Neural progenitor cell (in vitro differentiated cells): Measurements from ENCODE around the gene DGKD. TPM values are rescaled to one million over a fixed set of nuclear protein-coding genes. Genes with fewer than 3 reads are reported as not detected.

ENCODE experiments used
- DNase-seq: peaks from one replicate; pipeline ENCODE4 v3.0.0-alpha.2; 2016; ENCODE audit warnings: low spot score
- H2AFZ ChIP-seq: fragments of 200-600 bp; sonication (generic); replicated peaks from 2 replicates; pipeline ENCODE4 v1.6.1; 2016; ENCODE audit warnings: antibody characterized with exemption
- H3F3A ChIP-seq: fragments of 200-600 bp; sonication (generic); 2 replicates; pipeline ENCODE4 v1.6.1; 2016; ENCODE audit warnings: antibody characterized with exemption, low read depth
- H3K27ac ChIP-seq: fragments of 200-600 bp; sonication (generic); 2 replicates; pipeline ENCODE4 v1.5.1; 2016; ENCODE audit warnings: mild to moderate bottlenecking
- H3K27me3 ChIP-seq: fragments of 200-600 bp; sonication (generic); 2 replicates; pipeline ENCODE4 v1.6.1; 2016; ENCODE audit warnings: mild to moderate bottlenecking, moderate library complexity
- H3K36me3 ChIP-seq: fragments of 200-600 bp; sonication (generic); 2 replicates; pipeline ENCODE4 v1.5.1; 2016
- H3K4me1 ChIP-seq: fragments of 200-600 bp; sonication (generic); 2 replicates; pipeline ENCODE4 v1.6.1; 2016; ENCODE audit warnings: mixed run types
- H3K4me2 ChIP-seq: fragments of 200-600 bp; sonication (generic); 2 replicates; pipeline ENCODE4 v1.6.1; 2016
- H3K4me3 ChIP-seq: fragments of 200-600 bp; sonication (generic); 2 replicates; pipeline ENCODE4 v1.5.1; 2016
- H3K79me2 ChIP-seq: fragments of 200-600 bp; sonication (generic); 2 replicates; pipeline ENCODE4 v1.6.1; 2016; ENCODE audit warnings: low read depth
- H3K9ac ChIP-seq: fragments of 200-600 bp; sonication (generic); 2 replicates; pipeline ENCODE4 v1.6.1; 2016
- H3K9me3 ChIP-seq: fragments of 200-600 bp; sonication (generic); 2 replicates; pipeline ENCODE4 v1.5.1; 2016; ENCODE audit warnings: low read depth
- H4K20me1 ChIP-seq: fragments of 200-600 bp; sonication (generic); 2 replicates; pipeline ENCODE4 v1.6.1; 2016; ENCODE audit warnings: low read depth
- H3K27ac Mint-ChIP-seq: 3 replicates; pipeline ENCODE4 v1.8.0; 2021; ENCODE audit warnings: mixed read lengths
- H3K27me3 Mint-ChIP-seq: 2 replicates; pipeline ENCODE4 v1.8.0; 2022; ENCODE audit warnings: low read depth, mild to moderate bottlenecking, inconsistent platforms, moderate library complexity, mixed read lengths; ENCODE audit not compliant: insufficient read depth
- H3K36me3 Mint-ChIP-seq: 3 replicates; pipeline ENCODE4 v1.8.0; 2021; ENCODE audit warnings: mixed read lengths
- H3K4me1 Mint-ChIP-seq: 3 replicates; pipeline ENCODE4 v1.8.0; 2021; ENCODE audit warnings: mixed read lengths
- H3K4me3 Mint-ChIP-seq: 3 replicates; pipeline ENCODE4 v1.8.0; 2021; ENCODE audit warnings: mild to moderate bottlenecking, moderate library complexity, mixed read lengths
- H3K9me3 Mint-ChIP-seq: 3 replicates; pipeline ENCODE4 v1.8.0; 2020; ENCODE audit warnings: mixed read lengths
- EZH2 ChIP-seq: fragments of 200-600 bp; sonication (generic); IDR thresholded peaks from 2 replicates; pipeline ENCODE4 v1.6.1; 2017; ENCODE audit warnings: antibody characterized with exemption, mild to moderate bottlenecking, moderate library complexity
- EZH2phosphoT487 ChIP-seq: fragments of 200-600 bp; sonication (generic); IDR thresholded peaks from 2 replicates; pipeline ENCODE4 v1.6.1; 2017; ENCODE audit warnings: antibody characterized with exemption
- total RNA-seq: library from RNA; depleted of rRNA; stranded (reverse); fragments of >200 nt; gene quantifications from 2 replicates; pipeline ENCODE4 v1.2.3, GENCODE V29; 2015; ENCODE audit warnings: low replicate concordance
- TF ChIP-seq, protein P1 (sequence below): fragments of 200-600 bp; sonication (generic); IDR thresholded peaks from 2 replicates; pipeline ENCODE4 v1.5.1; 2017; ENCODE audit warnings: antibody characterized with exemption, mild to moderate bottlenecking

DGKD gene
- total RNA-seq, 1 donor from 2014 or later = 10.9 TPM

DNA sequence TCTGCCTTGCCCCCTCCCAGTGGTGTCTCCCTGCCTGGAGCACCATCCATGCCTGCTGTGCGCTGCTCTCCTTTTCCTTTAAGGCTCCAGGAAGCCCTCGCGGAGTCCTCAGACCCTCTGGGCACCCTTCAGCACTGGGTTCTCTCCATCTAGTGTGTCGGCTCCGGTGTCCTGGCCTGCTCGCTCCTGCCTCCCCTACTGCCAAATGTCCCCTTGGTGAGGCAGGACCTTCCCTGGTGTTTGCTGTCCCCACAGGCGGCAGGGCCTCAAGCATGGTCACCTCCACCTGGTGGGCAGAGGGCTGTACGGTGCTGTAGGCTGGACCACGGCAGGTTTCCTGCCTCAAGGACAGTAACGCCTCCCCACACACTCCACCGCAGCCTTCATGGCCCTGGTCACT lies 90.2 kb downstream of the DGKD start:
- Mint-ChIP-seq H3K9me3 (no peaks in the 10 kb centered on the region), H3K4me1 (peaks cover 14% of the 10 kb centered on the region), H3K27ac (no peak overlapping the region), H3K27me3 (peaks cover 7% of the 10 kb centered on the region), H3K4me3 (no peak overlapping the region), H3K36me3 (peaks cover 17% of the 10 kb centered on the region)
- H3K9ac ChIP-seq = no peak overlapping the region
- H3K36me3 ChIP-seq = no peaks in the 10 kb centered on the region
- no peaks in the 10 kb centered on the region for H3K9me3 ChIP-seq
- no peaks in the 10 kb centered on the region for H3K79me2 ChIP-seq
- no peak overlapping the region for H3K27ac ChIP-seq
- no peaks in the 10 kb centered on the region for H3K27me3 ChIP-seq
- no peak for TF ChIP-seq EZH2phosphoT487
- TF ChIP-seq, protein P1, sequence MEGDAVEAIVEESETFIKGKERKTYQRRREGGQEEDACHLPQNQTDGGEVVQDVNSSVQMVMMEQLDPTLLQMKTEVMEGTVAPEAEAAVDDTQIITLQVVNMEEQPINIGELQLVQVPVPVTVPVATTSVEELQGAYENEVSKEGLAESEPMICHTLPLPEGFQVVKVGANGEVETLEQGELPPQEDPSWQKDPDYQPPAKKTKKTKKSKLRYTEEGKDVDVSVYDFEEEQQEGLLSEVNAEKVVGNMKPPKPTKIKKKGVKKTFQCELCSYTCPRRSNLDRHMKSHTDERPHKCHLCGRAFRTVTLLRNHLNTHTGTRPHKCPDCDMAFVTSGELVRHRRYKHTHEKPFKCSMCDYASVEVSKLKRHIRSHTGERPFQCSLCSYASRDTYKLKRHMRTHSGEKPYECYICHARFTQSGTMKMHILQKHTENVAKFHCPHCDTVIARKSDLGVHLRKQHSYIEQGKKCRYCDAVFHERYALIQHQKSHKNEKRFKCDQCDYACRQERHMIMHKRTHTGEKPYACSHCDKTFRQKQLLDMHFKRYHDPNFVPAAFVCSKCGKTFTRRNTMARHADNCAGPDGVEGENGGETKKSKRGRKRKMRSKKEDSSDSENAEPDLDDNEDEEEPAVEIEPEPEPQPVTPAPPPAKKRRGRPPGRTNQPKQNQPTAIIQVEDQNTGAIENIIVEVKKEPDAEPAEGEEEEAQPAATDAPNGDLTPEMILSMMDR = no peak
- TF ChIP-seq EZH2 = no peak
- H3F3A ChIP-seq = no peaks in the 10 kb centered on the region
- no peak for DNase-seq
- no peak overlapping the region for H3K4me2 ChIP-seq
- no peak overlapping the region for H3K4me3 ChIP-seq
- H3K4me1 ChIP-seq = peaks cover 4% of the 10 kb centered on the region
- no peak overlapping the region for H2AFZ ChIP-seq
- no peaks in the 10 kb centered on the region for H4K20me1 ChIP-seq

DNA sequence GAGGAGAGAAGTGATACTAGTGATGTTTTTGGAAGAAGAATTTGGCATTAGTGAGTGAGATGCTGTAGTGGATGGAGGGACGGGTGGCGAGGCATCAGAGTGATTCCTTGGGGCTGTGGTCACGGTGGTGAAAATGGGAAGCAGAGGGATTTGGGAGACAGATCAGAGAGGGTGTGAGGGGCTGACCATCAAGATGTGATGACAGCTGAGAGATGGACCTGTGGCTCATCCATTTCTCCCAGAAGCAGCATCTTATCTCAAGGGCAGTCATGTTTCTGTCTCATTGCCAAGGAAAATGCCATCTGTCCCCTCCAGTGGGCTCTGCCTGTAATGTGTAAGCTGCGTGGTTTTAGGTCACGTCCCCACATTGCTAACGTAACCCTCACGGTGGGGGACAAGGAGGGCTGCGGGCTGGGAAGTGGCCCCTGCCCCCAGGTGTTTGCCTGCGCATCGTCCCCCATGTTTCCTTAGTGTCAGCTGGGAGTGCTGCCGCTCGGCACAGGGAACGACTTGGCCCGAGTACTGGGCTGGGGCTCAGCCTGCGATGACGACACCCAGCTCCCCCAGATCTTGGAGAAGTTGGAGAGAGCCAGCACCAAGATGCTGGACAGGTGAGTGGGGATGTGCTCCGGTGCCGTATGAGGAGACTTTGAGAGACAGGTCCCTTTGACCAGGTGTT lies 91.0 kb downstream of the DGKD start:
- no peak overlapping the region for H3K27ac ChIP-seq
- TF ChIP-seq EZH2phosphoT487 (no peak), EZH2 (no peak)
- TF ChIP-seq, protein P1 = no peak

DNA sequence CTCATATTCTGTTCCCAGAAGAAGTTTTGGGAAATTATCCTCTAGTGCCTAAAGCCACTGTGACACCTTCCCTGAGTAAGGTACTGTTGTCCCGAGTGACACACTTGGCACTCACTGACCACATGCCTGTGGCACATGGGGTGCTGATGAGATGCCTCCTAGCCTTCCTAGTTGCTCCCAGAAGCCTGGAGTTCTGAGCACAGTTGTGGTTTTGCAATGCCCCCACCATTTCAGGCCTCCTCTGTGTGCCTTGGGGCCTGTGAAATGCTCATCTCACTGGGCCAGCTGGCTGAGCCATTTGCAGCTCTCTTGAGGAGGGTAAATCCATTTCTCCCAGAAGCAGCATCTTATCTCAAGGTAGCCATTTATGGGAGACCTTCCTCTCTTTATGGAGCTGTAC lies 91.8 kb downstream of the DGKD start:
- no peak overlapping the region for H3K4me3 Mint-ChIP-seq
- no peak for TF ChIP-seq EZH2phosphoT487
- no peak for TF ChIP-seq EZH2
- TF ChIP-seq, protein P1 = no peak
- Histone ChIP-seq H4K20me1 (no peaks in the 10 kb centered on the region), H3K27me3 (no peaks in the 10 kb centered on the region), H3K4me2 (no peak overlapping the region), H3F3A (no peaks in the 10 kb centered on the region), H3K27ac (no peak overlapping the region), H3K4me3 (no peak overlapping the region), H2AFZ (no peak overlapping the region), H3K9me3 (no peaks in the 10 kb centered on the region), H3K4me1 (peaks cover 4% of the 10 kb centered on the region), H3K36me3 (no peaks in the 10 kb centered on the region), H3K79me2 (no peaks in the 10 kb centered on the region), H3K9ac (no peak overlapping the region)
- H3K27me3 Mint-ChIP-seq = peaks cover 7% of the 10 kb centered on the region
- no peak for DNase-seq
- peaks cover 14% of the 10 kb centered on the region for H3K4me1 Mint-ChIP-seq
- H3K36me3 Mint-ChIP-seq = peaks cover 18% of the 10 kb centered on the region
- H3K9me3 Mint-ChIP-seq = no peaks in the 10 kb centered on the region
- no peak overlapping the region for H3K27ac Mint-ChIP-seq

More for the DNA sequence above, 91.0 kb downstream of the DGKD start:
- no peak overlapping the region for H3K4me2 ChIP-seq
- no peak for DNase-seq
- no peaks in the 10 kb centered on the region for H4K20me1 ChIP-seq
- no peak overlapping the region for H3K9ac ChIP-seq
- no peaks in the 10 kb centered on the region for H3F3A ChIP-seq
- peaks cover 4% of the 10 kb centered on the region for H3K4me1 ChIP-seq
- no peaks in the 10 kb centered on the region for H3K36me3 ChIP-seq
- no peaks in the 10 kb centered on the region for H3K9me3 Mint-ChIP-seq
- H3K27ac Mint-ChIP-seq = no peak overlapping the region
- H3K27me3 ChIP-seq = no peaks in the 10 kb centered on the region
- H3K9me3 ChIP-seq = no peaks in the 10 kb centered on the region
- H3K4me1 Mint-ChIP-seq = peaks cover 14% of the 10 kb centered on the region
- no peaks in the 10 kb centered on the region for H3K79me2 ChIP-seq
- no peak overlapping the region for H3K4me3 Mint-ChIP-seq
- peaks cover 18% of the 10 kb centered on the region for H3K36me3 Mint-ChIP-seq
- no peak overlapping the region for H3K4me3 ChIP-seq
- H2AFZ ChIP-seq = no peak overlapping the region
- H3K27me3 Mint-ChIP-seq = peaks cover 7% of the 10 kb centered on the region
